LNCAP (cell line): Measurements from ENCODE around the gene XRCC2.

Experiments
- CTCF ChIP-seq: fragments of 450-650 bp; IDR thresholded peaks from 2 replicates; pipeline ENCODE4 v1.5.1; 2017; ENCODE audit warnings: mild to moderate bottlenecking

The XRCC2 gene

GRCh38 chr7:152596824-152597223 is 79.1 kb downstream of the XRCC2 start:
- no peak for TF ChIP-seq CTCF
